HepG2 (cell line): Measurements from ENCODE around the gene RNASE8. TPM values are rescaled to one million over a fixed set of nuclear protein-coding genes. Genes with fewer than 3 reads are reported as not detected.

ENCODE experiments used
- ATF2 ChIP-seq: sonication (generic); formaldehyde crosslinking; IDR thresholded peaks from 2 replicates; pipeline ENCODE4 v1.4.0; 2020; ENCODE audit warnings: missing genetic modification reagents
- CENPBD1 ChIP-seq: sonication (generic); formaldehyde crosslinking; IDR thresholded peaks from 2 replicates; pipeline ENCODE4 v1.8.0; 2022; ENCODE audit warnings: missing genetic modification reagents, low read depth, mild to moderate bottlenecking, borderline replicate concordance
- GATAD1 ChIP-seq: IDR thresholded peaks from 2 replicates; pipeline ENCODE4 v1.6.1; 2016; ENCODE audit warnings: missing genetic modification reagents, missing compliant biosample characterization
- HNF1B ChIP-seq: sonication (generic); formaldehyde crosslinking; IDR thresholded peaks from 2 replicates; pipeline ENCODE4 v1.5.1; 2020; ENCODE audit warnings: mild to moderate bottlenecking, moderate library complexity, missing genetic modification reagents
- HOXA3 ChIP-seq: sonication (generic); formaldehyde crosslinking; IDR thresholded peaks from 2 replicates; pipeline ENCODE4 v1.5.0; 2020; ENCODE audit warnings: missing genetic modification reagents
- HOXD1 ChIP-seq: sonication (generic); formaldehyde crosslinking; IDR thresholded peaks from 2 replicates; pipeline ENCODE4 v1.5.0; 2020; ENCODE audit warnings: missing genetic modification reagents
- IRF1 ChIP-seq: sonication (generic); formaldehyde crosslinking; IDR thresholded peaks from 2 replicates; pipeline ENCODE4 v1.4.0; 2020; ENCODE audit warnings: low read depth, mild to moderate bottlenecking, missing genetic modification reagents
- MBNL3 ChIP-seq: fragments of 250-450 bp; sonication (Bioruptor Pico); conservative IDR thresholded peaks from 2 replicates; pipeline ENCODE4 v1.8.0; 2022; ENCODE audit warnings: mild to moderate bottlenecking, inconsistent platforms
- NCOA1 ChIP-seq: sonication (generic); formaldehyde crosslinking; IDR thresholded peaks from 2 replicates; pipeline ENCODE4 v1.9.0; 2021; ENCODE audit warnings: missing genetic modification reagents
- NFYB ChIP-seq: sonication (generic); formaldehyde crosslinking; IDR thresholded peaks from 2 replicates; pipeline ENCODE4 v1.4.0; 2020; ENCODE audit warnings: missing genetic modification reagents
- PHF8 ChIP-seq: sonication (generic); formaldehyde crosslinking; IDR thresholded peaks from 2 replicates; pipeline ENCODE4 v1.5.0; 2020; ENCODE audit warnings: missing genetic modification reagents
- PRMT3 ChIP-seq: sonication (generic); formaldehyde crosslinking; IDR thresholded peaks from 2 replicates; pipeline ENCODE4 v1.8.1; 2022; ENCODE audit warnings: low read depth, mild to moderate bottlenecking, moderate library complexity, missing genetic modification reagents, borderline replicate concordance
- REXO4 ChIP-seq: sonication (generic); formaldehyde crosslinking; IDR thresholded peaks from 2 replicates; pipeline ENCODE4 v1.8.0; 2022; ENCODE audit warnings: missing genetic modification reagents, mild to moderate bottlenecking, borderline replicate concordance
- SOX6 ChIP-seq, 2 experiments: fragments of 450-650 bp in 1 of 2; sonication (generic) in 1 of 2; formaldehyde crosslinking in 1 of 2; IDR thresholded peaks; 2 replicates each; pipeline versions ENCODE4 v1.4.0 to v1.6.1; 2017 to 2020; ENCODE audit warnings: antibody characterized with exemption in 1 of 2, mild to moderate bottlenecking in 1 of 2, missing genetic modification reagents in 1 of 2
- STAT5B ChIP-seq: sonication (generic); formaldehyde crosslinking; IDR thresholded peaks from 2 replicates; pipeline ENCODE4 v1.4.0; 2020; ENCODE audit warnings: missing genetic modification reagents
- ZBTB33 ChIP-seq: sonication (generic); formaldehyde crosslinking; IDR thresholded peaks from 2 replicates; pipeline ENCODE4 v1.4.0; 2020; ENCODE audit warnings: missing genetic modification reagents
- ZMAT5 ChIP-seq: sonication (generic); formaldehyde crosslinking; IDR thresholded peaks from 2 replicates; pipeline ENCODE4 v1.5.0; 2020; ENCODE audit warnings: mild to moderate bottlenecking, low read depth, missing genetic modification reagents, borderline replicate concordance
- ZNF343 ChIP-seq: sonication (generic); formaldehyde crosslinking; IDR thresholded peaks from 2 replicates; pipeline ENCODE4 v1.4.0; 2020; ENCODE audit warnings: mild to moderate bottlenecking, missing genetic modification reagents
- ZNF674 ChIP-seq: sonication (generic); formaldehyde crosslinking; IDR thresholded peaks from 2 replicates; pipeline ENCODE4 v1.5.0; 2020; ENCODE audit warnings: low read depth, mild to moderate bottlenecking, missing genetic modification reagents
- polyA plus RNA-seq, 8 experiments: library from polyadenylated mRNA; depleted of rRNA in 3 of 8; stranded (reverse) in 7 of 8; unstranded in 1 of 8; fragments of >200 nt; fragmentation: Illumina TruSeq in 4 of 8; extraction: Trizol in 4 of 8; gene quantifications; 2 replicates each; pipeline versions ENCODE4 v1.2.1 to v1.2.3, GENCODE V29; 2011 to 2016; ENCODE audit warnings: low read depth in 4 of 8, missing spikeins in 1 of 8, mixed read lengths in 1 of 8; ENCODE audit not compliant: insufficient read depth in 1 of 8
- total RNA-seq, 5 experiments: library from RNA; depleted of rRNA; stranded (reverse); fragments of >200 nt; fragmentation: Illumina TruSeq; extraction: Trizol; gene quantifications; 2 replicates each; pipeline ENCODE4 v1.2.3, GENCODE V29; 2016; ENCODE audit warnings: low read depth in 1 of 5

RNASE8 gene
- total and polyA plus RNA-seq, 2 of the 13 experiments (the other 11 are each of a cell fraction or from before 2014, with no cell fraction given) = not detected

GRCh38 chr14:21107283-21107800, 49.7 kb downstream of the RNASE8 start (continued):
- TF ChIP-seq ATF2 (CRISPR knock-in tag) (no peak), ZMAT5 (no peak), SOX6 (IDR thresholded peaks at IDR 0.05) (no peak), SOX6 (CRISPR knock-in tag; IDR thresholded peaks at IDR 0.05) (0 out of 2 replicates have a peak, but pooled peaks have one; percentile 9), ZNF674 (CRISPR knock-in tag) (no peak), NFYB (CRISPR knock-in tag) (0 out of 2 replicates have a peak, but pooled peaks have one; percentile 16), HOXA3 (peak; percentile 45), HNF1B (CRISPR knock-in tag) (no peak), ZNF343 (no peak), HOXD1 (CRISPR knock-in tag) (no peak; the same call in 1 of the 2 replicates), REXO4 (CRISPR knock-in tag) (no peak), PRMT3 (CRISPR knock-in tag) (no peak), GATAD1 (no peak), PHF8 (CRISPR knock-in tag) (no peak; the same call in 1 of the 2 replicates), IRF1 (CRISPR knock-in tag) (no peak; the same call in 1 of the 2 replicates), STAT5B (no peak), ZBTB33 (CRISPR knock-in tag) (no peak), CENPBD1 (CRISPR knock-in tag) (no peak), MBNL3 (CRISPR knock-in tag) (no peak), NCOA1 (CRISPR knock-in tag) (no peak)
